ENCODE measurements around the gene MT3. TPM values are rescaled to one million over a fixed set of nuclear protein-coding genes. Genes with fewer than 3 reads are reported as not detected.

MT3 gene
- total RNA-seq, 4 donors from 2014 or later: not detected

DNA sequence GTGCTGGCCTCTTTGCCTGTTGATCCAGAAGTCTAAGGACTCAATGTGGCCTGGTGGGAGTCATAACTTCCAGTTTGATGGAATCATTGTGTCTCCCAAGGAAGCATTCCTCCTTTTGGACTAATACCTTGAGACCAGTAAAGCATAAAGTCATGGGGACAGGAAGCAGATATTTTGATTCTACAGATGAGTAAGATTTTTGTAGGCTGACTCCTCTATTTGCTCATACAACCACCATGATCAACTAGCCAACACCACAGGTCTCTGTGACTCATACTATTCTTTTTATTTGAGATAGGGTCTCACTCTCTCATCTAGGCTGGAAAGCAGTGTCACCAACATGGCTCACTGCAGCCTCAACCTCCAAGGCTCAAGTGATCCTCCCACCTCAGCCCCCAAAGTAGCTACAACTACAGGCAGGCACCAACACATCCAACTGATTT is 25.2 kb downstream of the MT3 start:
- intact Hi-C loops (cut with DNase I): no loop called here
- Histone ChIP-seq H3K9me3 (no peaks in the 10 kb centered on the region), H3K27ac (no peak overlapping the region), H3K4me1 (peaks cover 22 to 50% (median 26%) of the 10 kb centered on the region in 3 donors), H3K27me3 (peaks cover 0 to 19% (median 0%) of the 10 kb centered on the region in 4 donors), H3K4me3 (no peak overlapping the region), H3K36me3 (no peaks in the 10 kb centered on the region)
- TF ChIP-seq, protein P1, sequence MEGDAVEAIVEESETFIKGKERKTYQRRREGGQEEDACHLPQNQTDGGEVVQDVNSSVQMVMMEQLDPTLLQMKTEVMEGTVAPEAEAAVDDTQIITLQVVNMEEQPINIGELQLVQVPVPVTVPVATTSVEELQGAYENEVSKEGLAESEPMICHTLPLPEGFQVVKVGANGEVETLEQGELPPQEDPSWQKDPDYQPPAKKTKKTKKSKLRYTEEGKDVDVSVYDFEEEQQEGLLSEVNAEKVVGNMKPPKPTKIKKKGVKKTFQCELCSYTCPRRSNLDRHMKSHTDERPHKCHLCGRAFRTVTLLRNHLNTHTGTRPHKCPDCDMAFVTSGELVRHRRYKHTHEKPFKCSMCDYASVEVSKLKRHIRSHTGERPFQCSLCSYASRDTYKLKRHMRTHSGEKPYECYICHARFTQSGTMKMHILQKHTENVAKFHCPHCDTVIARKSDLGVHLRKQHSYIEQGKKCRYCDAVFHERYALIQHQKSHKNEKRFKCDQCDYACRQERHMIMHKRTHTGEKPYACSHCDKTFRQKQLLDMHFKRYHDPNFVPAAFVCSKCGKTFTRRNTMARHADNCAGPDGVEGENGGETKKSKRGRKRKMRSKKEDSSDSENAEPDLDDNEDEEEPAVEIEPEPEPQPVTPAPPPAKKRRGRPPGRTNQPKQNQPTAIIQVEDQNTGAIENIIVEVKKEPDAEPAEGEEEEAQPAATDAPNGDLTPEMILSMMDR (IDR thresholded peaks at IDR 0.05): no peak
- TF ChIP-seq POLR2A (IDR thresholded peaks at IDR 0.05): no peak
- DNase-seq: no peak

DNA sequence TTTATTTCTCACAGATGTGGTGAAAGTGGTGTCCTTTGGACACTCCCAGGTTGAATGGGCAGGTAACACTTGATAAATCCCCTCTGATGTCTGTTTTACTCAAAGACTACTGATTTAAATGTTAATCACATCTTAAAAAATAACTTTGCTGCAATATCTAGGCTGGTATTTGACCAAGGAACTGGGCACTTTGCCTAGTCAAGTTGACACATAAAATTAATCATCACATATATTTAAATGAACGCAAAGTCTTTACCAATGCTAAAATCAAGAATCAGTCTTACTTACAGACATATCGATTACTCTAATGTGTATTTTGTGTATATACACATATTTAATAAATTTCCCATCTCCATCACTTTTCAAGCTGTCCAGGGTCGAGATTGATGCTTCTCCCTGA is 26.0 kb downstream of the MT3 start:
- peaks cover 0 to 19% (median 0%) of the 10 kb centered on the region in 4 donors for H3K27me3 ChIP-seq
- H3K4me3 ChIP-seq: no peak overlapping the region
- 59 to 68% methylated on average over 3 of the region's 3 CpGs for WGBS, 2 donors
- H3K36me3 ChIP-seq: no peaks in the 10 kb centered on the region
- intact Hi-C loops (cut with DNase I): no loop called here
- TF ChIP-seq, protein P1 (IDR thresholded peaks at IDR 0.05): no peak
- no peak for TF ChIP-seq POLR2A (IDR thresholded peaks at IDR 0.05)
- H3K27ac ChIP-seq: no peak overlapping the region
- H3K9me3 ChIP-seq: no peaks in the 10 kb centered on the region
- H3K4me1 ChIP-seq: peaks cover 18 to 42% (median 21%) of the 10 kb centered on the region in 3 donors
- DNase-seq: no peak

DNA sequence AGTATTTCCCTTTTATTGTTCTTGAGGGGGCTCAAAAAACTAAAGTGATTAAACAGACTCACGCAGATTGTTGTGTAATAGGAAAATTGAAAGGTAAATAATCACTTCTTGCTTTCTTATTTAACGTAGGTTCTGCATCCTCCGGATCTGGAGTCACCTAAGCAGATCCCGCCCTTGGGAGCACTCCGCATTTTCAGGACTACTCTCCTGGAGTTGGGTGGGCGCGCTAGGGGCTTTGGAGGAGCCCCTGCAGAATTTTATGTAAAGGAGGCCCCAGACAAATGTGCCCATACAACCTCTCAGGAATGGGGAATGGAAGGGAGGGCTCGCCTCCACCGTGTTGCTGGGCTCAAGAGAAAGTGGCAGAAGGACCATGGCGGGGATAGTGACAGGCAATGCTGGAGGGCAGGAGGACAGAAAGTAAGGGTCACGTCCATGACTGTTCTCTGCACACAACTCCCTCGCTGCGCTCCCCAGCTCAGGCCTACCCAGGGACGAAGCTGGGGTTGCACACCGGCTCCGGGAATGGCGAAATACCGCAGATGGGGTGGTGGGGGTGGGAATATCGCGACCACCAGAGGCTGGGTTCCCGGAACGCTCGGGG is 27.4 kb downstream of the MT3 start:
- peak overlapping the region; percentile 10 to 54 (median 42) for H3K4me3 ChIP-seq
- no peak for DNase-seq
- intact Hi-C loops (cut with DNase I): no loop called here
- H3K4me1 ChIP-seq: peaks cover 9 to 28% (median 11%) of the 10 kb centered on the region in 3 donors
- H3K27ac ChIP-seq: peak overlapping the region in 3 of 4 donors; percentile 58 to 64 (median 63)
- no peaks in the 10 kb centered on the region for H3K36me3 ChIP-seq
- TF ChIP-seq, protein P1 (IDR thresholded peaks at IDR 0.05): no peak
- TF ChIP-seq POLR2A (IDR thresholded peaks at IDR 0.05): no peak
- 61 to 71% methylated on average over 15 to 18 of the region's 23 CpGs for WGBS, 2 donors
- no peaks in the 10 kb centered on the region for H3K9me3 ChIP-seq
- H3K27me3 ChIP-seq: peaks cover 0 to 19% (median 0%) of the 10 kb centered on the region in 4 donors

DNA sequence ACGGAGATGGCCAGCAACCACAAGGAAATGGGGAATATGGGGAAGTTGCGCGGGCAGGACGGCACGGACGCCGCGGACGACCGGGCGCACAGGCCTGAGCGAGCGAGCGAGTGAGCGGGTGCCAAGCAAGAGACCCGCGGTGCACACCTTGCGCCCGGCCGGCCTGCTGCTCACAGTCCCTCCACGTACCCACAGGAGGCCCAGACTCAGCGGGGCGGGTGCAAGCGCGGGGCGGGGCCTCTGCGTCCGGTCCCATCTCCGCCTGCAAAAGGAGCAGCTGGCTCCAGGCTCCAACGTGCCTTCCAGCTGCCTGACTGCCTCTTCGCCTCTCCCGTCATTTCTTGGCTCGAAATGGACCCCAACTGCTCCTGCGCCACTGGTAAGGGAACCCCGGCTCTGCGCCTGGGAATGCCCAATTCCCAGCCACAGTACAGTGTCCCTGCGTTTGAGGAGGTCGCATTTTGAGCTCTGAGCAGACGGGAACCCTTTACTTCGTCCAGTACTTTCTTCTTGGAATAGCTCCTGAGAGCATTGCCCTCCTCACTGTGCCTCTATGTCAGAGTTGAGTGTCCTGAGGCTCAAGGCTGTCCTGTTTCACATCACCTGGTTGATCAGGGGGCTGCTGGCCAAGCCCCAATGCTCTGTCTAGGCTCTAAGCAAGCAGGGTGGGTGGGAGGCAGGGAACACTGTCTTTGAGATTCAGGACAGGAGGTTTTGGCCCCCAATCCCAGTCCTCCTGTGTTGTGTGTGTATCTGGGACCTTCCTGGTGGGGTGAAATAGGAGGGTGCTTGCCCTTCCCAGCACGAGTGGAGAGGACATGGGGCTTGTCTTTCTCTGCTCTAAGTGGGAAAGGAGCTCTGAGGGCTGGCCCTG is 28.1 kb downstream of the MT3 start:
- Histone ChIP-seq H3K4me1 (peaks cover 9 to 22% (median 11%) of the 10 kb centered on the region in 3 donors), H3K27me3 (peaks cover 0 to 19% (median 0%) of the 10 kb centered on the region in 4 donors), H3K27ac (peak overlapping the region; percentile 31 to 64 (median 60)), H3K4me3 (peak overlapping the region; percentile 10 to 54 (median 42)), H3K9me3 (no peaks in the 10 kb centered on the region), H3K36me3 (no peaks in the 10 kb centered on the region)
- DNase-seq: no peak
- TF ChIP-seq, protein P1 (IDR thresholded peaks at IDR 0.05): peak in 1 of 6 experiments; percentile 17
- peak in 1 of 4 donors; percentile 24 for TF ChIP-seq POLR2A (IDR thresholded peaks at IDR 0.05)
- intact Hi-C loops (cut with DNase I): no loop called here
- 4 to 24% methylated on average over 15 to 34 of the region's 41 CpGs for WGBS, 2 donors

DNA sequence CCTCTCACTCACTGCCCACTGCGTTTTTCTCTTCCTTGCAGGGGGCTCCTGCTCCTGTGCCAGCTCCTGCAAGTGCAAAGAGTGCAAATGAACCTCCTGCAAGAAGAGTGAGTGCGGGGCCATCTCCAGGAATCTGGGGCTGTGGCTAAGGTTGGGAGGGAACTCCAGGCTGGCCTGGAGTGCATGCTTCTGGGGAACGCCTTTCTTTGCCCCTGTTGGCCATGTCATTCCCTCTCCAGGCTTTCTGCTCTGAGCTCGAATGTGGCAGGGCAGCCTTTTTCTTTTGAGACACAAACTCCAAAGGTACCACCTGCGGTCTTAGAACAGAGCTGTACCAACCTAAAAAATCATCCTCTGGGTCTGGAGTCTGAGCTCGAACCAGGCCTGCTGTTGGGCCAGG is 28.8 kb downstream of the MT3 start:
- TF ChIP-seq POLR2A (IDR thresholded peaks at IDR 0.05): no peak
- TF ChIP-seq, protein P1 (IDR thresholded peaks at IDR 0.05): no peak
- Histone ChIP-seq H3K9me3 (no peaks in the 10 kb centered on the region), H3K27me3 (peaks cover 0 to 19% (median 0%) of the 10 kb centered on the region in 4 donors), H3K4me3 (no peak overlapping the region), H3K27ac (no peak overlapping the region), H3K36me3 (no peaks in the 10 kb centered on the region), H3K4me1 (peaks cover 9 to 22% (median 11%) of the 10 kb centered on the region in 3 donors)
- DNase-seq: no peak
- intact Hi-C loops (cut with DNase I): no loop called here
- WGBS, 2 donors: 63 to 82% methylated on average over 4 to 5 of the region's 6 CpGs
